Measurements from ENCODE around the gene TOX4.

DNA sequence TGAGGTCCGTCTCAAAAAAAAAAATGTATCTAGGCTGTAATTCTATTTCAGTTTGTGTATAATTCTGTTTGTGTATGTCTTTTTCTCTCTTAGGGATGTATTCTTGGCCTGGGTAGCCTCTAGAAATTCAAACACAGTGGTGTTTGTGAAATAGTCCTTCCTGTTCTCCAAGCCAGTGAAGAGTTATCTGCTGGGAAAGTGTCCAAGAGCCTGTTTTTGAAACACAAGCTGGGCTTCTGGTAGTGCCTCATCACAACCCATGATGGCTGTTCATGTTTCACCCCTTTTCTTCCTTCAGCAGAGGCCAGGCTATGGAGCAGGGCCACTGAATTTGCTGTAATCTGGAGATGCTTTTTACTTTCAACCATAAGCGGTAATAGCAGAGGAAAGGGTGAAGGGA is 19.5 kb downstream of the TOX4 start:
- TF ChIP-seq, protein P1, sequence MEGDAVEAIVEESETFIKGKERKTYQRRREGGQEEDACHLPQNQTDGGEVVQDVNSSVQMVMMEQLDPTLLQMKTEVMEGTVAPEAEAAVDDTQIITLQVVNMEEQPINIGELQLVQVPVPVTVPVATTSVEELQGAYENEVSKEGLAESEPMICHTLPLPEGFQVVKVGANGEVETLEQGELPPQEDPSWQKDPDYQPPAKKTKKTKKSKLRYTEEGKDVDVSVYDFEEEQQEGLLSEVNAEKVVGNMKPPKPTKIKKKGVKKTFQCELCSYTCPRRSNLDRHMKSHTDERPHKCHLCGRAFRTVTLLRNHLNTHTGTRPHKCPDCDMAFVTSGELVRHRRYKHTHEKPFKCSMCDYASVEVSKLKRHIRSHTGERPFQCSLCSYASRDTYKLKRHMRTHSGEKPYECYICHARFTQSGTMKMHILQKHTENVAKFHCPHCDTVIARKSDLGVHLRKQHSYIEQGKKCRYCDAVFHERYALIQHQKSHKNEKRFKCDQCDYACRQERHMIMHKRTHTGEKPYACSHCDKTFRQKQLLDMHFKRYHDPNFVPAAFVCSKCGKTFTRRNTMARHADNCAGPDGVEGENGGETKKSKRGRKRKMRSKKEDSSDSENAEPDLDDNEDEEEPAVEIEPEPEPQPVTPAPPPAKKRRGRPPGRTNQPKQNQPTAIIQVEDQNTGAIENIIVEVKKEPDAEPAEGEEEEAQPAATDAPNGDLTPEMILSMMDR (IDR thresholded peaks at IDR 0.05; ENCODE audit: low read depth, low read length): no peak
- no peak for TF ChIP-seq MYC (IDR thresholded peaks at IDR 0.05; ENCODE audit: low read depth, low read length)
- TF ChIP-seq POLR2A (IDR thresholded peaks at IDR 0.05; ENCODE audit: extremely low read depth, insufficient read length): no peak
- TF ChIP-seq, protein P2, sequence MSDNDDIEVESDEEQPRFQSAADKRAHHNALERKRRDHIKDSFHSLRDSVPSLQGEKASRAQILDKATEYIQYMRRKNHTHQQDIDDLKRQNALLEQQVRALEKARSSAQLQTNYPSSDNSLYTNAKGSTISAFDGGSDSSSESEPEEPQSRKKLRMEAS (IDR thresholded peaks at IDR 0.05; ENCODE audit: low read depth, low read length): no peak

All from NB4 (cell line).